Heart left ventricle (tissue), 13 donors: ENCODE data around the gene PDF.

Experiments used
- CTCF ChIP-seq, 12 donors: fragments of 200-600 bp; sonication (generic) in 4 of 12; IDR thresholded peaks; one replicate each; pipeline versions ENCODE4 v1.5.0 to v1.8.0; 2018 to 2022; ENCODE audit warnings: antibody characterized with exemption in 12 of 12, mild to moderate bottlenecking in 5 of 12
- POLR2A ChIP-seq, 2 donors: fragments of 450-650 bp; IDR thresholded peaks; one replicate each; pipeline ENCODE4 v1.6.1; 2017; ENCODE audit warnings: antibody characterized with exemption in 2 of 2, mild to moderate bottlenecking in 2 of 2, moderate library complexity in 2 of 2
- donor health status: ischemic (EF 13 %, LVEDD 7.1; RV severe dilation, severe dysfunction).
- donor health status: DM: no; HTN: yes; CAD: no.
- donor health status: DM: no; HTN: no; CAD: no.
- donor health status: ischemic (EF 25% LVEDD 6.9; RV normal size, moderate dysfunction).
- donor health status: ischemic (EF 25% LVEDD 5.7; RV mildly dilated, moderate dysfunction).
- donor health status: ischemic (EF 35%, LVEDD 5.7; RV mildly dilated, moderate dysfunction).
- donor health status: nonischemic (EF 11% LVEDD 7.7; RV severe dilation, severe dysfunction).
- donor health status: DM: yes; HTN: yes; CAD: no.
- donor health status: PGD.
- donor health status: ischemic (EF 29% LVEDD 5.4; RV normal size, mild dysfunction).
- donor health status: nonischemic (EF 23%, LVEDD 6.1; RV moderate dilation, normal function).

GRCh38 chr16:69310653-69311532, 19.5 kb downstream of the PDF start, which contains the start of gene VPS4A:
- TF ChIP-seq POLR2A (IDR thresholded peaks at IDR 0.05) = peak in 1 of 2 donors; percentile 73
- peak; percentile 70 to 97 (median 90) for TF ChIP-seq CTCF (IDR thresholded peaks at IDR 0.05)
